PFSK-1 (cell line): ENCODE results near the gene LIME1.

Experiments used
- FOXP2 ChIP-seq: optimal IDR thresholded peaks from 2 replicates; pipeline ENCODE3; 2011; ENCODE audit warnings: borderline replicate concordance, control low read depth, inconsistent platforms; ENCODE audit not compliant: insufficient read depth; ENCODE audit errors: extremely low read length, extremely low read depth
- POLR2AphosphoS5 ChIP-seq: IDR thresholded peaks from 2 replicates; pipeline ENCODE4 v1.6.1; 2012; ENCODE audit warnings: low read depth, mild to moderate bottlenecking, control low read depth, low read length, moderate library complexity
- REST ChIP-seq, 2 experiments: IDR thresholded peaks; 2 replicates each; pipeline versions ENCODE4 v1.6.1 to v1.8.0; 2011 to 2012; ENCODE audit warnings: low read depth in 2 of 2, low read length in 2 of 2, control low read depth in 1 of 2, inconsistent platforms in 1 of 2, mild to moderate bottlenecking in 1 of 2, moderate library complexity in 1 of 2; ENCODE audit not compliant: insufficient read depth in 1 of 2
- SIN3A ChIP-seq: IDR thresholded peaks from 2 replicates; pipeline ENCODE4 v1.6.1; 2012; ENCODE audit warnings: mild to moderate bottlenecking, low read length, moderate library complexity, borderline replicate concordance; ENCODE audit not compliant: insufficient read depth
- TAF1 ChIP-seq: IDR thresholded peaks from 2 replicates; pipeline ENCODE4 v1.6.1; 2012; ENCODE audit warnings: low read length, control low read depth, borderline replicate concordance; ENCODE audit not compliant: insufficient read depth

Gene LIME1

GRCh38 chr20:63733117-63733516 is 3.3 kb upstream of the LIME1 start:
- TF ChIP-seq POLR2AphosphoS5 = no peak
- no peak for TF ChIP-seq REST (IDR thresholded peaks at IDR 0.05; ENCODE audit: insufficient read depth in 1 of 2, low read depth in 2 of 2, low read length in 2 of 2)
- no peak for TF ChIP-seq TAF1
- no peak for TF ChIP-seq SIN3A
- TF ChIP-seq FOXP2 = no peak

- TF ChIP-seq FOXP2 (no peak), TAF1 (no peak), POLR2AphosphoS5 (no peak), SIN3A (no peak), REST (IDR thresholded peaks at IDR 0.05; ENCODE audit: insufficient read depth in 1 of 2, low read depth in 2 of 2, low read length in 2 of 2) (no peak)
These were observed 2.8 kb upstream of the LIME1 start for GRCh38 chr20:63733579-63734081.

GRCh38 chr20:63734111-63734945 is 2.1 kb upstream of the LIME1 start:
- TF ChIP-seq SIN3A (no peak), TAF1 (no peak), POLR2AphosphoS5 (no peak), FOXP2 (no peak), REST (IDR thresholded peaks at IDR 0.05; ENCODE audit: insufficient read depth in 1 of 2, low read depth in 2 of 2, low read length in 2 of 2) (no peak)

- TF ChIP-seq TAF1 (no peak), REST (IDR thresholded peaks at IDR 0.05; ENCODE audit: insufficient read depth in 1 of 2, low read depth in 2 of 2, low read length in 2 of 2) (no peak), POLR2AphosphoS5 (no peak), FOXP2 (no peak), SIN3A (no peak)
These were observed 1.3 kb upstream of the LIME1 start for GRCh38 chr20:63734946-63735858.
